Loucy (cell line): ENCODE measurements around the gene CD300A.

Experiments
- EZH2phosphoT487 ChIP-seq: fragments of 200-600 bp; IDR thresholded peaks from 2 replicates; pipeline ENCODE4 v1.6.1; 2018; ENCODE audit warnings: antibody characterized with exemption, mild to moderate bottlenecking, moderate library complexity, borderline replicate concordance
- TF ChIP-seq, protein P1 (sequence below): fragments of 200-600 bp; sonication (generic); conservative IDR thresholded peaks from 2 replicates; pipeline ENCODE4 v1.5.1; 2014; ENCODE audit warnings: mild to moderate bottlenecking, antibody characterized with exemption, low read length

DNA sequence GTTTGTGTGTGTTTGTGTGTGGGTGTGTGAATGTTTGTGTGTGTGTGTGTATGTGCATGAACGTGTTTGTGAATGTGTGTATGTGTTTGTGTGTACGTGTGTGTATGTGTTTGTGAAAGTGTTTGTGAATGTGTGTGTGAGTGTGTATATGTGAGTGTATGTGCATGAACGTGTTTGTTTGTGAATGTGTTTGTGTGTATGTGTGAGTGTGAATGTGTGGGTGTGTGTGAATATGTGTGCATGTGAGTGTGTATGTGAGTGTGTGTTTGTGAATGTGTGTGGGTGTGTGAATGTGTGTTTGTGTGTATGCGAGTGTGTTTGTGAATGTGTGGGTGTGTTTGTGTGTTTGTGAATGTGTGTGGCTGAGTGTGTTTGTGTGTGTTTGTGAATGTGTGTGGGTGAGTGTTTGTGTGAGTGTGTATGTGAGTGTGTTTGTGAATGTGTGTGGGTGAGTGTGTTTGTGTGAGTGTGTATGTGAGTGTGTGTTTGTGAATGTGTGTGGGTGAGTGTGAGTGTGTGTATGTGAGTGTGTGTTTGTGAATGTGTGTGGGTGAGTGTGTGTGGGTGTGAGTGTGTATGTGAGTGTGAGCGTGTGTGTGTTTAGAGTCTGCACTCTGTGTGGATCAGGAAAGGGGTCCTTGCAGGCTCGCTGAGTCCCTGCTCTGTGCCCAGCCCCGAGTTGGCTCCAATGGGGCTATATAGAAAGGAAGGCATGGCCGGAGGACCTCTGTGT, 890 bp upstream of the CD300A start:
- TF ChIP-seq, protein P1, sequence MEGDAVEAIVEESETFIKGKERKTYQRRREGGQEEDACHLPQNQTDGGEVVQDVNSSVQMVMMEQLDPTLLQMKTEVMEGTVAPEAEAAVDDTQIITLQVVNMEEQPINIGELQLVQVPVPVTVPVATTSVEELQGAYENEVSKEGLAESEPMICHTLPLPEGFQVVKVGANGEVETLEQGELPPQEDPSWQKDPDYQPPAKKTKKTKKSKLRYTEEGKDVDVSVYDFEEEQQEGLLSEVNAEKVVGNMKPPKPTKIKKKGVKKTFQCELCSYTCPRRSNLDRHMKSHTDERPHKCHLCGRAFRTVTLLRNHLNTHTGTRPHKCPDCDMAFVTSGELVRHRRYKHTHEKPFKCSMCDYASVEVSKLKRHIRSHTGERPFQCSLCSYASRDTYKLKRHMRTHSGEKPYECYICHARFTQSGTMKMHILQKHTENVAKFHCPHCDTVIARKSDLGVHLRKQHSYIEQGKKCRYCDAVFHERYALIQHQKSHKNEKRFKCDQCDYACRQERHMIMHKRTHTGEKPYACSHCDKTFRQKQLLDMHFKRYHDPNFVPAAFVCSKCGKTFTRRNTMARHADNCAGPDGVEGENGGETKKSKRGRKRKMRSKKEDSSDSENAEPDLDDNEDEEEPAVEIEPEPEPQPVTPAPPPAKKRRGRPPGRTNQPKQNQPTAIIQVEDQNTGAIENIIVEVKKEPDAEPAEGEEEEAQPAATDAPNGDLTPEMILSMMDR = no peak
- no peak for TF ChIP-seq EZH2phosphoT487
